Measurements from ENCODE around the gene VAMP4. TPM values are rescaled to one million over a fixed set of nuclear protein-coding genes. Genes with fewer than 3 reads are reported as not detected.

Gene VAMP4
- total and polyA plus RNA-seq, 2 experiments from 2014 or later: 7.3 to 7.4 TPM

- DNase-seq (ENCODE audit: low spot score): peak; percentile 74
- H3K4me3 Mint-ChIP-seq: peak overlapping the region; percentile 93
- TF ChIP-seq NANOG (IDR thresholded peaks at IDR 0.05; ENCODE audit: borderline replicate concordance) (no peak), CREB1 (CRISPR knock-in tag; IDR thresholded peaks at IDR 0.05; ENCODE audit: low read depth) (no peak), EZH2 (IDR thresholded peaks at IDR 0.05; ENCODE audit: low read depth, unreplicated experiment) (no peak), POLR2AphosphoS5 (IDR thresholded peaks at IDR 0.05; ENCODE audit: low read depth) (no peak), ZNF331 (CRISPR knock-in tag; IDR thresholded peaks at IDR 0.05; ENCODE audit: low read depth) (no peak), ZNF462 (CRISPR knock-in tag; IDR thresholded peaks at IDR 0.05) (no peak), EZH2phosphoT487 (IDR thresholded peaks at IDR 0.05; ENCODE audit: unreplicated experiment) (no peak), ETS1 (IDR thresholded peaks at IDR 0.05) (no peak), REST (IDR thresholded peaks at IDR 0.05; ENCODE audit: unreplicated experiment) (no peak), JUNB (IDR thresholded peaks at IDR 0.05; ENCODE audit: unreplicated experiment) (no peak), ZNF114 (CRISPR knock-in tag; IDR thresholded peaks at IDR 0.05) (no peak), STAT1 (IDR thresholded peaks at IDR 0.05; ENCODE audit: unreplicated experiment) (no peak), CTCF (conservative IDR thresholded peaks at IDR 0.05; ENCODE audit: low read depth in 2 of 2) (no peak)
- peak; percentile 50 for ATAC-seq
- 0 out of 2 replicates have a peak, but pooled peaks cover 6% of the 10 kb centered on the region for H3F3A ChIP-seq (replicated peaks; ENCODE audit: low read depth)
- no peaks in the 10 kb centered on the region for H3K36me3 Mint-ChIP-seq (ENCODE audit: low read depth)
- H3K9me3 Mint-ChIP-seq: no peaks in the 10 kb centered on the region
- H3K36me3 ChIP-seq (ENCODE audit: insufficient read depth): no peaks in the 10 kb centered on the region
- H3K79me2 ChIP-seq (replicated peaks; ENCODE audit: insufficient read depth): peaks cover 21% of the 10 kb centered on the region; the same call in 1 of the 2 replicates
- peak overlapping the region; percentile 97 for H3K4me3 ChIP-seq
- peak overlapping the region; percentile 99 for H3K27ac Mint-ChIP-seq
- H3K4me2 ChIP-seq: peak overlapping the region; percentile 86
- no peaks in the 10 kb centered on the region for H3K9me2 ChIP-seq (ENCODE audit: insufficient read depth)
- H3K27ac ChIP-seq (ENCODE audit: low read depth): peak overlapping the region; percentile 97
- no peaks in the 10 kb centered on the region for H4K20me1 ChIP-seq (replicated peaks; ENCODE audit: insufficient read depth)
- H3K4me1 Mint-ChIP-seq: peaks cover 34% of the 10 kb centered on the region
- no peaks in the 10 kb centered on the region for H3K27me3 ChIP-seq (ENCODE audit: insufficient read depth)
- peak overlapping the region; percentile 99 for H2AFZ ChIP-seq
- peaks cover 6% of the 10 kb centered on the region for H3K27me3 Mint-ChIP-seq (ENCODE audit: insufficient read depth, low read depth, poor library complexity)
- H3K4me1 ChIP-seq (ENCODE audit: insufficient read depth): peaks cover 43% of the 10 kb centered on the region
Measured at GRCh38 chr1:171742577-171742922, 685 bp upstream of the VAMP4 start.

Data from GM23338 (cell line).